GM12878 (cell line): ENCODE data around the gene MAMDC2. TPM values are rescaled to one million over a fixed set of nuclear protein-coding genes. Genes with fewer than 3 reads are reported as not detected.

Experiments
- ATAC-seq: fragments of 200-7000 bp; cut with Tn5 transposase; 3 replicates; pipeline ENCODE4 v1.9.1; 2020; ENCODE audit warnings: mild to moderate bottlenecking, moderate library complexity
- BruUV-seq: library from RNA; stranded (reverse); fragments of 400-500 nt; replicated peaks from 2 replicates; lab custom pipeline; 2021; lab: Mats Ljungman, UMichigan
- CTCF ChIA-PET: fragments of 300-600 bp; sonication (Branson Sonifier 250); formaldehyde crosslinking; extraction: SDS; loops from one replicate; lab custom pipeline; 2021; ENCODE audit warnings: inconsistent platforms; lab: Yijun Ruan, JAX
- POLR2A ChIA-PET: fragments of 350-600 bp; formaldehyde crosslinking; extraction: SDS; loops from one replicate; lab custom pipeline; 2021; ENCODE audit warnings: inconsistent platforms; lab: Charles Lee
- RAD21 ChIA-PET: fragments of 300-600 bp; sonication (Branson Sonifier 250); formaldehyde crosslinking; loops from one replicate; lab custom pipeline; 2023; ENCODE audit warnings: antibody characterized with exemption; ENCODE audit not compliant: unreplicated experiment; lab: Charles Lee
- SMC1A ChIA-PET: fragments of 300-600 bp; sonication (Branson Sonifier 250); formaldehyde crosslinking; loops from one replicate; lab custom pipeline; 2023; ENCODE audit not compliant: unreplicated experiment, uncharacterized antibody; lab: Charles Lee
- DNase-seq: peaks from one replicate; pipeline ENCODE4 v3.0.0-alpha.2; 2011; ENCODE audit warnings: low read depth, low spot score
- FAIRE-seq: peaks from 3 replicates; lab custom pipeline; 2011; peaks lifted over from hg19 to GRCh38; lab: Jason Lieb, UNC
- H2AFZ ChIP-seq: 2 replicates; pipeline ENCODE4 v1.6.0; 2011; ENCODE audit warnings: low read depth, low read length, control low read depth; ENCODE audit not compliant: control insufficient read depth
- H3K27ac ChIP-seq: 2 replicates; pipeline ENCODE4 v1.5.1; 2011; ENCODE audit warnings: control low read depth; ENCODE audit not compliant: control insufficient read depth, insufficient read depth
- H3K27me3 ChIP-seq, 2 experiments: replicated peaks in 1 of 2; 2 replicates each; pipeline versions ENCODE4 v1.6.0 to v1.6.1; 2011; ENCODE audit warnings: low read length in 1 of 2; ENCODE audit not compliant: control insufficient read depth in 2 of 2, insufficient read depth in 2 of 2
- H3K36me3 ChIP-seq, 2 experiments: 2 replicates each; pipeline ENCODE4 v1.5.1; 2011; ENCODE audit warnings: low read length in 1 of 2; ENCODE audit not compliant: control insufficient read depth in 2 of 2, insufficient read depth in 2 of 2
- H3K4me1 ChIP-seq: 2 replicates; pipeline ENCODE4 v1.6.1; 2011; ENCODE audit warnings: mild to moderate bottlenecking, low read length, moderate library complexity, mixed read lengths; ENCODE audit not compliant: control insufficient read depth, insufficient read depth
- H3K4me2 ChIP-seq: 2 replicates; pipeline ENCODE4 v1.6.0; 2011; ENCODE audit warnings: control low read depth; ENCODE audit not compliant: control insufficient read depth, insufficient read depth
- H3K4me3 ChIP-seq: fragments of 200-600 bp; sonication (generic); 2 replicates; pipeline ENCODE4 v1.5.1; 2016
- H3K79me2 ChIP-seq: 2 replicates; pipeline ENCODE4 v1.6.0; 2011; ENCODE audit warnings: low read length; ENCODE audit not compliant: control insufficient read depth, insufficient read depth
- H3K9ac ChIP-seq: 2 replicates; pipeline ENCODE4 v1.8.0; 2011; ENCODE audit warnings: low read length, control low read depth, mixed read lengths; ENCODE audit not compliant: control insufficient read depth, insufficient read depth
- H3K9me3 ChIP-seq: replicated peaks from 3 replicates; pipeline ENCODE4 v1.5.1; 2011; ENCODE audit warnings: mild to moderate bottlenecking, low read length; ENCODE audit not compliant: control insufficient read depth, insufficient read depth
- H4K20me1 ChIP-seq: 2 replicates; pipeline ENCODE4 v1.6.0; 2011; ENCODE audit not compliant: control insufficient read depth, insufficient read depth
- JUNB ChIP-seq: IDR thresholded peaks from 2 replicates; pipeline ENCODE4 v1.6.1; 2016; ENCODE audit warnings: antibody characterized with exemption, mild to moderate bottlenecking
- JUND ChIP-seq: IDR thresholded peaks from 2 replicates; pipeline ENCODE4 v1.6.1; 2012; ENCODE audit warnings: low read depth, mild to moderate bottlenecking, low read length, improper control_type of control experiment, moderate library complexity
- MXI1 ChIP-seq: fragments of 150-350 bp; IDR thresholded peaks from 2 replicates; pipeline ENCODE4 v1.6.1; 2011; ENCODE audit warnings: low read depth, mild to moderate bottlenecking, inconsistent platforms, low read length, improper control_type of control experiment
- NR2F1 ChIP-seq: fragments of 450-650 bp; conservative IDR thresholded peaks from 2 replicates; pipeline ENCODE4 v1.6.1; 2017; ENCODE audit warnings: mild to moderate bottlenecking
- PBX3 ChIP-seq: IDR thresholded peaks from 2 replicates; pipeline ENCODE4 v1.6.1; 2011; ENCODE audit warnings: mild to moderate bottlenecking, low read depth, low read length, moderate library complexity; ENCODE audit not compliant: insufficient replicate concordance
- PKNOX1 ChIP-seq: fragments of 450-650 bp; IDR thresholded peaks from 2 replicates; pipeline ENCODE4 v1.6.1; 2016; ENCODE audit warnings: mild to moderate bottlenecking
- POLR2A ChIP-seq: IDR thresholded peaks from 2 replicates; pipeline ENCODE4 v1.6.1; 2011; ENCODE audit warnings: low read depth, mild to moderate bottlenecking, low read length
- PRDM15 ChIP-seq: fragments of 450-650 bp; formaldehyde crosslinking; IDR thresholded peaks from 2 replicates; pipeline ENCODE4 v1.4.0; 2020; ENCODE audit warnings: mild to moderate bottlenecking, moderate library complexity
- TBL1XR1 ChIP-seq: IDR thresholded peaks from 2 replicates; pipeline ENCODE4 v1.6.1; 2012; ENCODE audit warnings: low read depth, low read length, improper control_type of control experiment
- ZBTB11 ChIP-seq: fragments of 450-650 bp; formaldehyde crosslinking; IDR thresholded peaks from 2 replicates; pipeline ENCODE4 v1.5.0; 2022; ENCODE audit warnings: mild to moderate bottlenecking, missing genetic modification characterization
- ZBTB33 ChIP-seq: fragments of 450-650 bp; IDR thresholded peaks from 2 replicates; pipeline ENCODE4 v1.6.1; 2017; ENCODE audit warnings: mild to moderate bottlenecking
- ZZZ3 ChIP-seq: IDR thresholded peaks from 2 replicates; pipeline ENCODE4 v1.6.1; 2011; ENCODE audit warnings: low read depth; ENCODE audit not compliant: control insufficient read depth, insufficient read length
- WGBS: methylation state at CpG from one replicate; pipeline ENCODE4 v1.1.6; 2016; ENCODE audit warnings: low lambda C conversion rate; ENCODE audit not compliant: insufficient replicate concordance, insufficient coverage; ENCODE audit errors: missing lambda C conversion rate; 5-methylcytosine and 5-hydroxymethylcytosine counted together
- in situ Hi-C: fragments of 300-500 bp; cut with MboI; formaldehyde crosslinking; loops from 9 replicates; pipeline ENCODE4 v1.14.3; 2018; ENCODE audit warnings: mixed read lengths
- intact Hi-C: fragments of 100-400 bp; cut with micrococcal nuclease; formaldehyde crosslinking; loops from one replicate; pipeline ENCODE4 v1.14.2; 2022; ENCODE audit not compliant: unreplicated experiment
- polyA plus RNA-seq, 11 experiments: library from polyadenylated mRNA; depleted of rRNA in 4 of 11; unstranded in 6 of 11; stranded (reverse) in 5 of 11; fragments of >200 nt; fragmentation: Nextera tagmentation in 4 of 11; fragmentation: Illumina TruSeq in 1 of 11; extraction: Ambion mirVana in 4 of 11; extraction: Trizol in 1 of 11; gene quantifications; 1 replicate in 1 of 11; 2 replicates in 10 of 11; pipeline versions ENCODE4 v1.2.1 to v1.2.3, GENCODE V29; 2011 to 2016; ENCODE audit warnings: inconsistent platforms in 2 of 11, missing spikeins in 2 of 11, low read depth in 1 of 11
- total RNA-seq, 4 experiments: library from RNA; depleted of rRNA in 3 of 4; stranded (reverse); fragments of >200 nt in 3 of 4; fragmentation: Illumina TruSeq in 1 of 4; extraction: Trizol in 1 of 4; gene quantifications; 2 replicates each; pipeline versions ENCODE4 v1.2.1 to v1.2.3, GENCODE V29; 2013 to 2021

MAMDC2 gene
- total and polyA plus RNA-seq, 10 of the 15 experiments (the other 5 are each of a cell fraction or from before 2014, with no cell fraction given): 0.01 to 0.09 TPM; not detected in 8

GRCh38 chr9:70015099-70015498, 28.5 kb upstream of the MAMDC2 start (continued):
- no peak for TF ChIP-seq PRDM15 (CRISPR knock-in tag)

- Histone ChIP-seq H3K4me3 (no peak overlapping the region), H2AFZ (no peak overlapping the region), H4K20me1 (no peaks in the 10 kb centered on the region), H3K36me3 (no peaks in the 10 kb centered on the region), H3K79me2 (no peaks in the 10 kb centered on the region), H3K27me3 (peaks cover 0 to 2% of the 10 kb centered on the region in 2 experiments; a peak in 1 of 4 replicates), H3K9ac (no peak overlapping the region), H3K4me1 (no peaks in the 10 kb centered on the region), H3K27ac (no peak overlapping the region), H3K4me2 (no peak overlapping the region), H3K9me3 (no peaks in the 10 kb centered on the region)
- FAIRE-seq: no peak
- BruUV-seq: no TSS peak
- ATAC-seq: no peak
- ChIA-PET SMC1A (no interaction called here), CTCF (no interaction called here), POLR2A (no interaction called here), RAD21 (no interaction called here)
- WGBS: 38% methylated on average over 5 of the region's 5 CpGs
- no peak for DNase-seq
- intact Hi-C loops: no loop called here
- in situ Hi-C loops: no loop called here
- no peak for TF ChIP-seq MXI1
- no peak for TF ChIP-seq NR2F1
- no peak for TF ChIP-seq POLR2A
- no peak for TF ChIP-seq PKNOX1
- TF ChIP-seq ZBTB11 (CRISPR knock-in tag): no peak
- TF ChIP-seq ZZZ3: no peak
- no peak for TF ChIP-seq PBX3
- TF ChIP-seq JUND: no peak
- TF ChIP-seq TBL1XR1: no peak
- no peak for TF ChIP-seq ZBTB33
- no peak for TF ChIP-seq JUNB
These were observed 23.4 kb upstream of the MAMDC2 start for GRCh38 chr9:70020217-70020616.
